NOMO-1 treated with dmso at 0.1 percent for 144 hours (cell line): ENCODE measurements around the gene DGKH.
"Not testable (repeated sequence)": the region's sequence is repeated elsewhere in the genome, so short reads cannot be mapped to it uniquely, and the experiment has no call there.

Source experiments
- DNase-seq: peaks from one replicate; lab custom pipeline; 2025; ENCODE audit not compliant: unreplicated experiment; lab: John Stamatoyannopoulos, UW

The DGKH gene

GRCh38 chr13:42163338-42163737 is 114.9 kb downstream of the DGKH start:
- not testable (repeated sequence) for DNase-seq

GRCh38 chr13:42163910-42164309 is 115.5 kb downstream of the DGKH start:
- not testable (repeated sequence) for DNase-seq

- DNase-seq, result no peak
These were observed 116.2 kb downstream of the DGKH start for GRCh38 chr13:42164557-42165125.

- DNase-seq, result no peak
These were observed 120.0 kb downstream of the DGKH start for GRCh38 chr13:42168496-42168895.

- DNase-seq, result no peak
These were observed 121.6 kb downstream of the DGKH start for GRCh38 chr13:42170029-42170428.

- DNase-seq, result no peak
These were observed 125.4 kb downstream of the DGKH start for GRCh38 chr13:42173789-42174343.

- DNase-seq, result no peak
These were observed 126.1 kb downstream of the DGKH start for GRCh38 chr13:42174344-42175162.

GRCh38 chr13:42176294-42176693 is 127.8 kb downstream of the DGKH start:
- no peak for DNase-seq

GRCh38 chr13:42177189-42177588 is 128.7 kb downstream of the DGKH start:
- DNase-seq, result no peak

- DNase-seq, result no peak
These were observed 133.0 kb downstream of the DGKH start for GRCh38 chr13:42181381-42181953.

GRCh38 chr13:42189061-42189460 is 140.6 kb downstream of the DGKH start:
- DNase-seq, result no peak

- DNase-seq, result no peak
These were observed 142.1 kb downstream of the DGKH start for GRCh38 chr13:42190529-42190928.

GRCh38 chr13:42211704-42212464 is 163.4 kb downstream of the DGKH start:
- no peak for DNase-seq

- no peak for DNase-seq
These were observed 166.0 kb downstream of the DGKH start for GRCh38 chr13:42214446-42214845.

- no peak for DNase-seq
These were observed 167.4 kb downstream of the DGKH start for GRCh38 chr13:42215578-42216421.

- DNase-seq, result no peak
These were observed 167.9 kb downstream of the DGKH start for GRCh38 chr13:42216422-42216735.

- no peak for DNase-seq
These were observed 170.1 kb downstream of the DGKH start for GRCh38 chr13:42218576-42218975.

- no peak for DNase-seq
These were observed 170.6 kb downstream of the DGKH start for GRCh38 chr13:42219051-42219450.

- no peak for DNase-seq
These were observed 171.4 kb downstream of the DGKH start for GRCh38 chr13:42219876-42220275.

GRCh38 chr13:42221121-42221765 is 172.8 kb downstream of the DGKH start:
- DNase-seq, result no peak
